SK-N-MC (cell line): ENCODE results near the gene TAOK2.

ENCODE experiments used
- EZH2 ChIP-seq: fragments of 200-600 bp; sonication (generic); IDR thresholded peaks from one replicate; pipeline ENCODE4 v1.6.1; 2017; ENCODE audit warnings: antibody characterized with exemption
- FOXP2 ChIP-seq: optimal IDR thresholded peaks from 2 replicates; pipeline ENCODE3; 2011; ENCODE audit warnings: mild to moderate bottlenecking, moderate library complexity; ENCODE audit not compliant: insufficient read depth; ENCODE audit errors: extremely low read length, control extremely low read depth
- POLR2AphosphoS5 ChIP-seq: IDR thresholded peaks from 2 replicates; pipeline ENCODE4 v1.6.1; 2012; ENCODE audit warnings: mild to moderate bottlenecking, low read depth, low read length, borderline replicate concordance

- TF ChIP-seq EZH2 (no peak), POLR2AphosphoS5 (no peak), FOXP2 (no peak)
Measured at GRCh38 chr16:29940656-29941055, 33.0 kb upstream of the TAOK2 start.
